Measurements from ENCODE around the gene LNX1.

Gene LNX1

DNA sequence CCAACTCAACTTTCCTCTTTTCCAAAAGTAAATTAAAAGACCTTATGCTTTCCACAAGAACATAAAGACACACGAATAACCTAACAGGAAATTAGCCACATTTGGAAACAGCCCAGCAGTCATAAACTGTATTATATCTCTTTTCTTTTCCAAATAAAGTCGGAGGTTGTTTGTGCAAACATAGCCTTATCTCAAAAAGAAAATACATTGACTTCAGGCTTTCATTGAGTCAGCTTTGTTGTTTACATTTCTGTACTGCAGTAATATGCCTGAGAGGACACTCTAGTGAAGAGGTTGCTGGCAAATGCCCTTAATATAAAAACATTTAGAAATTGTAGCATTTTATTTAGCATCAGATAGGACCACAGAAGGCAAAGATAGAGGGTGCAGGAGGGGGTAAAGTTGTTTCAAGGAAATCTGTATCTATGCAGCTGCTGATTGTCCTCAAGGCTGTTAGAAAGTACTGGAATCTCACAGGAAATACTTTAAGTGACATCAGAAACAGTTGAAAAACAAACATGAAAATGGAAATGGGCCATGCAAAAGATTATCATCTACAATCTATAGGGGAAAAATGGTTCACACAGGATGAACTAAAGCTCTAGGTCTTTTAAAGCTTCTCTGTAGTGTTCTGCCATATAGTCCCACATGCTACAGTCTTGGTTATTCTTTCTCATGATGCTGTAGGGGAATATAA lies 14.5 kb downstream of the LNX1 start:
- in situ Hi-C loops (cut with HindIII; ENCODE audit: low pct_unique_long_range_greater_than_20kb, low sequenced_read_pairs) = no loop called here
- no peak for TF ChIP-seq JUND (IDR thresholded peaks at IDR 0.05; ENCODE audit: low read depth)
- no peak for DNase-seq (ENCODE audit: low read depth in 1 of 2, low spot score in 1 of 2)

- DNase-seq (ENCODE audit: low read depth in 1 of 2, low spot score in 1 of 2) = no peak
- in situ Hi-C loops (cut with HindIII; ENCODE audit: low pct_unique_long_range_greater_than_20kb, low sequenced_read_pairs) = no loop called here
- no peak for TF ChIP-seq JUND (IDR thresholded peaks at IDR 0.05; ENCODE audit: low read depth)
Observed at GRCh38 chr4:53576071-53576617, 15.1 kb downstream of the LNX1 start.

- DNase-seq (ENCODE audit: low read depth in 1 of 2, low spot score in 1 of 2) = no peak
- in situ Hi-C loops (cut with HindIII; ENCODE audit: low pct_unique_long_range_greater_than_20kb, low sequenced_read_pairs) = no loop called here
- TF ChIP-seq JUND (IDR thresholded peaks at IDR 0.05; ENCODE audit: low read depth) = no peak
Observed at GRCh38 chr4:53575552-53575951, 15.7 kb downstream of the LNX1 start.

DNA sequence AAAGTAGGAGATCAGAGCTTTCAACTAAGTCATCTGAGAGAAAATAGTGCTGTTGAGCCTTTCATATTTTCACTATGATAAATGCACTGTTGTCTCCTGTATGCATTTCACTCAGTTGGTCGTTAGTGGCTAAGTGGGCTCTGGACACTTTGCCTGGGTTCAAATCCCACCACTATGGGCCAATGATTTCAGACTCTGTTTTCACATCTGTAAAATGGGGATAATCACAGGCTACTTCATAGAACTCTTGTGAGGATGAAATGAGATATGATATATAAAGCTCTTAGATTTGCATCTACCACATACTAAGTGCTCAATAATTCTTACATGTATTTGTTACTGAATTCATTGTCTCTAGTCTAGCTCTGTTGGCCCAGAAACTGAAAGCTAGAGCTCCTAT lies 16.8 kb downstream of the LNX1 start:
- in situ Hi-C loops (cut with HindIII; ENCODE audit: low pct_unique_long_range_greater_than_20kb, low sequenced_read_pairs) = no loop called here
- DNase-seq (ENCODE audit: low read depth in 1 of 2, low spot score in 1 of 2) = no peak

GRCh38 chr4:53573696-53574095 lies 17.6 kb downstream of the LNX1 start:
- DNase-seq (ENCODE audit: low read depth in 1 of 2, low spot score in 1 of 2) = no peak
- in situ Hi-C loops (cut with HindIII; ENCODE audit: low pct_unique_long_range_greater_than_20kb, low sequenced_read_pairs) = no loop called here
- no peak for TF ChIP-seq JUND (IDR thresholded peaks at IDR 0.05; ENCODE audit: low read depth)

More for the DNA sequence above, 16.8 kb downstream of the LNX1 start:
- TF ChIP-seq JUND (IDR thresholded peaks at IDR 0.05; ENCODE audit: low read depth) = no peak

DNA sequence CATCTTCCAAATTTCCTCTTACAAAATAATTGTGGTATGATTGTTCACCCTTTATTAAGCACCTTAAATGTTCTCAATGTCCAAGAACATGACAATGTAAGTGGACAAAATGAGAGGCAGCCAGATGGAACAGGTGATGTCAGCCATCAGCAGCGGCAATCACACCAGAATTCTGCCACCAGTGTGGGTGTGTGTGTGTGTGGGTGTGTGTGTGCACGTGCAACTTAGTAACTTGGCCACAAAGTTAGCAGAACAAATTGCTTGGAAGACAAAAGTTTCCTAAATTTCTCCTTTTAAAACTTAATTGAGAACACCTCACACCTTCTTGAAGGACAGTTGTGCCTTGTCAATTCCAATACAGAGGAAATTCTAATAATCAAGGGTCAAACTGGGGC lies 18.7 kb downstream of the LNX1 start:
- TF ChIP-seq JUND (IDR thresholded peaks at IDR 0.05; ENCODE audit: low read depth) = no peak
- in situ Hi-C loops (cut with HindIII; ENCODE audit: low pct_unique_long_range_greater_than_20kb, low sequenced_read_pairs) = no loop called here
- DNase-seq (ENCODE audit: low read depth in 1 of 2, low spot score in 1 of 2) = no peak

DNA sequence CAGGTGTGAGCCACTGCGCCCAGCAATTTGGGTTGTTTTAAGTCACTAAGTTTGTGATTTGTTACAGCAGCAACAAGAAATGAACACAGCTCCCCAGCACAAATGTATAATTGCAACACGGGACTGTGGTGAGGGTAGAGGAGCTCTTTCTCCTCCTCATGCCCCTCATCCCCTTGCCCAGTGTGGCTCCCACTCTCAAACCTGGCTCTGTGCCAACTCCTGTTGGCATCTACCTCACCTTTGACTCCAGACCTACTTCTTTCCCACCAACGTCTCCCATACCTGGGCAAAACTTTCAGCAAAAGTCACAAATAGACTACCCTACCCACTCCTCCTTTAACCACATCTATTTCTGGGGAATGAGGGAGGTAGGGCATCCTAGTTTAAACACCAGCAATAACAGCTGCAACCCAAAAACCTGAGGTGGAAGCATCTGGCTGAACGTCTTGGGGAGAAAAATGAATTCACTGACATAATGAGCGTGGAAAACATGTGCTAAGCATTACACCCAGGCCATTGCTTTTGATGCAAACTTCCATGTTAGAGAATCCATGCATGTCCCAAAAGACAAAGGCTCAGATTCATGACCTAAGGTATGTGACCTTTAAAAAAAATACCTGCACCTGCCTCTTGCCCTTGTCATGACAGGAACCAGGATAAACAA lies 19.2 kb downstream of the LNX1 start:
- in situ Hi-C loops (cut with HindIII; ENCODE audit: low pct_unique_long_range_greater_than_20kb, low sequenced_read_pairs) = no loop called here
- DNase-seq (ENCODE audit: low read depth in 1 of 2, low spot score in 1 of 2) = no peak
- TF ChIP-seq JUND (IDR thresholded peaks at IDR 0.05; ENCODE audit: low read depth) = no peak

DNA sequence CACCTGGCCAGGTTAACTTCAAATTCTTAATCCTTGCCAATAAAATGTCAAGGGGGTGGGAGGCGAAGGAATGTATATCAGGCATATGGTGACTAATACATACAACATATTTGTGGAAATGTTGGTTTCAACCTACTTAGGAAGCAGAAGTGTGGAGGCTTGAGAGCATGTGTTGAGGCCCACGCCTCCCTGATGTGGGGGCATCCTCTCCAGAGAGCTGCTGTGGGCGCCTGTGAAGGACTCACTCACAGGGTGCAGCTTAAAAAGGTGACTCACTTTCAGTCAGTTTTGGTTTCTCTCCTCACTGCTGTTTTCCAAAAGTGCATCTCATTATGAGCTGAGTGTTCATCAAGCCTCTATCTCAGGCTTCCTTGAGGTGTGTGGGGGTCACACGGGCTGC lies 27.5 kb downstream of the LNX1 start:
- TF ChIP-seq JUND (IDR thresholded peaks at IDR 0.05; ENCODE audit: low read depth) = no peak
- in situ Hi-C loops (cut with HindIII; ENCODE audit: low pct_unique_long_range_greater_than_20kb, low sequenced_read_pairs) = no loop called here
- DNase-seq (ENCODE audit: low read depth in 1 of 2, low spot score in 1 of 2) = no peak

DNA sequence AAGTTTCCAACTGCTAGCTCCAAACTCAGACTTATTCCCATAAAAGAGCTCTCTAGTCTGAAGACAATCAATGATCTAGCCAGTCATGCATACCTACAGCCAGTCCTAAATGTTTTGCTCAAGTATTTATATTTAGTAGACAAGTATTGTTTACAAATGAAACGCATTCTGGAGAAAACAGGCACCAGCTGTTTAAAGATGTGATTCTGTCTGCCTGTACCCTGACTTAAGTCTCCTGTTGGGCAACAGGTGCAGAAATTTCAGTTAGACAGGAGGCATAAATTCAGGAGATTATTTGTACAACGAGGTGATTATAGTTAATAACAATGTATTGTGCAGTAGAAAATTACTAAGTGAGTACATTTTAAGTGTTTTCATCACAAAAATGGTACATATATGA lies 28.9 kb downstream of the LNX1 start:
- in situ Hi-C loops (cut with HindIII; ENCODE audit: low pct_unique_long_range_greater_than_20kb, low sequenced_read_pairs) = no loop called here
- no peak for TF ChIP-seq JUND (IDR thresholded peaks at IDR 0.05; ENCODE audit: low read depth)
- no peak for DNase-seq (ENCODE audit: low read depth in 1 of 2, low spot score in 1 of 2)

- in situ Hi-C loops (cut with HindIII; ENCODE audit: low pct_unique_long_range_greater_than_20kb, low sequenced_read_pairs) = no loop called here
- TF ChIP-seq JUND (IDR thresholded peaks at IDR 0.05; ENCODE audit: low read depth) = no peak
- no peak for DNase-seq (ENCODE audit: low read depth in 1 of 2, low spot score in 1 of 2)
Observed at GRCh38 chr4:53559021-53559620, 32.2 kb downstream of the LNX1 start.

DNA sequence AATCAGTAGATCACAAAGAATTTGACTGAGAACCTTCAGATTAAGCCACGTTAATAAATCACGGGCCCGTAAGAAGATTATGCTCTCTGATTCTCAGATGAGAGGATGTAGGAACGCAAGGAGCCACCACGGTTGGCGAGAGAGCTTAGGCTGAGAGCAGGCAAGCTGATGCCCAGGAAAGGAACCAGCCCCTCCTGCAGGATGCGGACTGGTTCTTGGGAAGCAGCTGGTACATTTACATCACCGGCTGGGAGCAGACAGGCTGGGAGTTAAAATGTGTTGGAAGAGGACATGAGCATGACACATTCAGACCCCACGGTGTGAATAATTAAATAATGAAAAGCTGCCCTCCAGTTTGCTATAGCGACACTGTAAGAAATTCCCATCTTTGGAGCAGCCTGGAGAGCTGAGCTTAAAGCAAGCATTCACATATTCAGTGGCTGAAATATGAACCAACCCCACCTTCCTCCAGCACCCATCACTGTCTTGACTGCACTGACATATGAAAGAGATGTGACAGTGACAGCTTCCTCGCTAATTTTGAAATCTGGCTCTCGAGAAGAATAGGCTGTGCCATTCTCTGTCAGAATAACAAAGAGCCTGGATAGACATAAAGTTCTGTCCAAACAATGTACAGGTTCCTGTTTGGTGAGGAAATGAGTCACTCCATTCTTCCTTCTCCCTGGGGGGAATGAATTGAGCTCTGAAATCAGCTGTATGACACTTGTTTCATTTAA lies 33.1 kb downstream of the LNX1 start:
- peak; percentile 19 to 47 for DNase-seq (ENCODE audit: low read depth in 1 of 2, low spot score in 1 of 2)
- in situ Hi-C loops (cut with HindIII; ENCODE audit: low pct_unique_long_range_greater_than_20kb, low sequenced_read_pairs) = no loop called here
- TF ChIP-seq JUND (IDR thresholded peaks at IDR 0.05; ENCODE audit: low read depth) = no peak

GRCh38 chr4:53557669-53558064 lies 33.6 kb downstream of the LNX1 start:
- in situ Hi-C loops (cut with HindIII; ENCODE audit: low pct_unique_long_range_greater_than_20kb, low sequenced_read_pairs) = no loop called here
- no peak for TF ChIP-seq JUND (IDR thresholded peaks at IDR 0.05; ENCODE audit: low read depth)
- no peak for DNase-seq (ENCODE audit: low read depth in 1 of 2, low spot score in 1 of 2)
